HEK293 (cell line): ENCODE results near the gene SYTL3.
A peak's percentile ranks its signal among the peaks of the same experiment; 100 is the strongest.

Experiments
- CTCF ChIA-PET: fragments of 350-600 bp; formaldehyde crosslinking; extraction: SDS; loops from one replicate; lab custom pipeline; 2021; ENCODE audit warnings: antibody characterized with exemption; lab: Yijun Ruan, JAX
- POLR2A ChIA-PET: fragments of 300-600 bp; formaldehyde crosslinking; extraction: SDS; loops from one replicate; lab custom pipeline; 2020; ENCODE audit warnings: antibody characterized with exemption, inconsistent platforms; lab: Yijun Ruan, JAX
- H3K27ac ChIP-seq: fragments of 200-500 bp; sonication (Bioruptor generic); 2 replicates; pipeline ENCODE4 v1.5.1; 2014; ENCODE audit warnings: low read depth, low read length, control low read depth, inconsistent platforms; ENCODE audit errors: extremely low read depth
- H3K36me3 ChIP-seq, 2 experiments: fragments of 200-500 bp in 1 of 2; sonication (Bioruptor generic) in 1 of 2; 1 replicate in 1 of 2; 2 replicates in 1 of 2; pipeline ENCODE4 v1.5.1; 2014 to 2017; ENCODE audit warnings: inconsistent platforms in 2 of 2, low read length in 2 of 2; ENCODE audit not compliant: control insufficient read depth in 2 of 2, insufficient read depth in 1 of 2
- H3K4me1 ChIP-seq: fragments of 200-500 bp; sonication (Bioruptor generic); 2 replicates; pipeline ENCODE4 v1.5.1; 2014; ENCODE audit warnings: mild to moderate bottlenecking, low read length, inconsistent platforms; ENCODE audit not compliant: control insufficient read depth, insufficient read depth
- H3K4me3 ChIP-seq: 2 replicates; pipeline ENCODE4 v1.5.1; 2011; ENCODE audit warnings: low read depth, mild to moderate bottlenecking, control low read depth, low read length, moderate library complexity
- H3K9me3 ChIP-seq: fragments of 200-500 bp; sonication (Bioruptor generic); 2 replicates; pipeline ENCODE4 v1.5.1; 2014; ENCODE audit warnings: low read depth, low read length, inconsistent platforms; ENCODE audit not compliant: control insufficient read depth, insufficient read depth
- AEBP2 ChIP-seq: fragments of 450-650 bp; formaldehyde crosslinking; IDR thresholded peaks from 2 replicates; pipeline ENCODE4 v1.5.1; 2016; ENCODE audit warnings: missing biosample characterization, missing genetic modification characterization, borderline replicate concordance
- GLIS1 ChIP-seq: fragments of 450-650 bp; formaldehyde crosslinking; IDR thresholded peaks from 2 replicates; pipeline ENCODE4 v1.5.1; 2016; ENCODE audit warnings: missing biosample characterization, missing genetic modification characterization
- OVOL3 ChIP-seq: fragments of 450-650 bp; formaldehyde crosslinking; IDR thresholded peaks from 2 replicates; pipeline ENCODE4 v1.5.1; 2016; ENCODE audit warnings: missing biosample characterization, missing genetic modification characterization
- PRDM1 ChIP-seq: fragments of 450-650 bp; formaldehyde crosslinking; IDR thresholded peaks from 2 replicates; pipeline ENCODE4; 2016; ENCODE audit warnings: missing biosample characterization, missing genetic modification characterization
- SALL2 ChIP-seq: fragments of 450-650 bp; formaldehyde crosslinking; IDR thresholded peaks from 2 replicates; pipeline ENCODE4 v1.5.0; 2017; ENCODE audit warnings: missing biosample characterization, mild to moderate bottlenecking, missing genetic modification characterization, borderline replicate concordance
- ZBTB1 ChIP-seq: fragments of 450-650 bp; formaldehyde crosslinking; IDR thresholded peaks from 2 replicates; pipeline ENCODE4 v1.5.1; 2016; ENCODE audit warnings: missing biosample characterization, missing genetic modification characterization
- ZNF148 ChIP-seq: fragments of 450-650 bp; formaldehyde crosslinking; IDR thresholded peaks from 2 replicates; pipeline ENCODE4 v1.5.0; 2017; ENCODE audit warnings: missing biosample characterization, missing genetic modification characterization, borderline replicate concordance
- ZNF18 ChIP-seq: fragments of 450-650 bp; formaldehyde crosslinking; IDR thresholded peaks from 2 replicates; pipeline ENCODE4 v1.5.1; 2016; ENCODE audit warnings: missing biosample characterization, missing genetic modification characterization
- ZNF211 ChIP-seq: fragments of 450-650 bp; formaldehyde crosslinking; IDR thresholded peaks from 2 replicates; pipeline ENCODE4 v1.5.1; 2016; ENCODE audit warnings: low read depth, missing biosample characterization, missing genetic modification characterization
- ZNF239 ChIP-seq: fragments of 450-650 bp; formaldehyde crosslinking; IDR thresholded peaks from 2 replicates; pipeline ENCODE4 v1.5.1; 2016; ENCODE audit warnings: missing biosample characterization, missing genetic modification characterization
- ZNF274 ChIP-seq, 2 experiments: fragments of 200-500 bp in 1 of 2; fragments of 450-650 bp in 1 of 2; sonication (Bioruptor generic) in 1 of 2; formaldehyde crosslinking in 1 of 2; IDR thresholded peaks; 2 replicates each; pipeline versions ENCODE4 v1.5.1 to v1.6.1; 2014 to 2016; ENCODE audit warnings: borderline replicate concordance in 1 of 2, inconsistent platforms in 1 of 2, low read length in 1 of 2, missing biosample characterization in 1 of 2, missing genetic modification characterization in 1 of 2
- ZNF335 ChIP-seq: fragments of 450-650 bp; formaldehyde crosslinking; conservative IDR thresholded peaks from 2 replicates; pipeline ENCODE4 v1.5.1; 2016; ENCODE audit warnings: missing biosample characterization, missing genetic modification characterization
- ZNF341 ChIP-seq: fragments of 450-650 bp; formaldehyde crosslinking; IDR thresholded peaks from 2 replicates; pipeline ENCODE4; 2016; ENCODE audit warnings: low read depth, missing biosample characterization, missing genetic modification characterization
- ZNF366 ChIP-seq: fragments of 450-650 bp; formaldehyde crosslinking; conservative IDR thresholded peaks from 2 replicates; pipeline ENCODE4 v1.5.1; 2016; ENCODE audit warnings: missing biosample characterization, missing genetic modification characterization
- ZNF423 ChIP-seq: fragments of 450-650 bp; formaldehyde crosslinking; IDR thresholded peaks from 2 replicates; pipeline ENCODE4 v1.5.1; 2016; ENCODE audit warnings: missing biosample characterization, missing genetic modification characterization
- ZNF596 ChIP-seq: fragments of 450-650 bp; IDR thresholded peaks from 2 replicates; pipeline ENCODE4 v1.5.0; 2018; ENCODE audit warnings: missing biosample characterization, mild to moderate bottlenecking, missing genetic modification characterization, moderate library complexity
- ZNF629 ChIP-seq: fragments of 450-650 bp; formaldehyde crosslinking; IDR thresholded peaks from 2 replicates; pipeline ENCODE4 v1.5.1; 2017; ENCODE audit warnings: missing biosample characterization, missing genetic modification characterization
- ZNF658 ChIP-seq: fragments of 450-650 bp; formaldehyde crosslinking; IDR thresholded peaks from 2 replicates; pipeline ENCODE4; 2016; ENCODE audit warnings: missing biosample characterization, missing genetic modification characterization
- ZNF670 ChIP-seq: fragments of 450-650 bp; formaldehyde crosslinking; IDR thresholded peaks from 2 replicates; pipeline ENCODE4 v1.5.1; 2016; ENCODE audit warnings: missing biosample characterization, missing genetic modification characterization, low read depth
- ZNF837 ChIP-seq: fragments of 450-650 bp; formaldehyde crosslinking; IDR thresholded peaks from 2 replicates; pipeline ENCODE4 v1.5.1; 2016; ENCODE audit warnings: missing biosample characterization, missing genetic modification characterization
- ZNF843 ChIP-seq: fragments of 450-650 bp; formaldehyde crosslinking; IDR thresholded peaks from 2 replicates; pipeline ENCODE4 v1.5.1; 2016; ENCODE audit warnings: missing biosample characterization, missing genetic modification characterization
- ZSCAN16 ChIP-seq: fragments of 450-650 bp; formaldehyde crosslinking; IDR thresholded peaks from 2 replicates; pipeline ENCODE4 v1.5.1; 2016; ENCODE audit warnings: missing biosample characterization, missing genetic modification characterization
- ZSCAN23 ChIP-seq: fragments of 450-650 bp; formaldehyde crosslinking; IDR thresholded peaks from 2 replicates; pipeline ENCODE4 v1.5.1; 2016; ENCODE audit warnings: missing biosample characterization, missing genetic modification characterization
- ZXDB ChIP-seq: fragments of 450-650 bp; formaldehyde crosslinking; IDR thresholded peaks from 2 replicates; pipeline ENCODE4 v1.5.1; 2016; ENCODE audit warnings: missing biosample characterization, missing genetic modification characterization
- TF ChIP-seq, protein P1 (sequence below): sonication (generic); formaldehyde crosslinking; IDR thresholded peaks from 2 replicates; pipeline ENCODE4 v1.8.1; 2022; ENCODE audit warnings: mild to moderate bottlenecking, moderate library complexity, missing genetic modification reagents
- TF ChIP-seq, protein P2 (sequence below): fragments of 450-650 bp; formaldehyde crosslinking; IDR thresholded peaks from 2 replicates; pipeline ENCODE4 v1.5.1; 2016; ENCODE audit warnings: missing biosample characterization, missing genetic modification characterization

The SYTL3 gene

DNA sequence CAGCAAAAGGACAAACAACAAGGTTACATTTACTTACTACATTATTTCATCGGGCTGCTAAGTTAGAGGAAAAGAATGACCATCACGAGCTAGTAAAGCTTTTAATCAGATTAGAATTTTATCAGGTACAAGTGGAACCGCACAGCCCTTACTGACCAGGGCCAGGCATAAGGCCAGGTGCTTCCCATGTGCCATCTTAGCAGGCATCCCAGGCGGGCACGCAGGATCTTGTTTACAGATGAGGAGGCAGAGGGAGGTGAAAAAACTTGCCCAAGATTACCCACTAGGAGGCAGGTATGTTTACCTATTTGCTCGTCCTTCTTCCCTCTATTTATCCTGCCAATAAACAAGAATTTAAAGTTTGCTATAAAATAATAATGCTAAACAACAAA lies 158.6 kb downstream of the SYTL3 start:
- no peak overlapping the region for H3K27ac ChIP-seq
- peaks cover 27% of the 10 kb centered on the region; the same call in 1 of the 2 replicates for H3K4me1 ChIP-seq
- no peak overlapping the region for H3K4me3 ChIP-seq
- no peak for TF ChIP-seq AEBP2
- ChIA-PET CTCF (interaction anchor here (0.6 to 1.8 kb wide), 8 partner anchors 13 to 899 kb away, joined by 3 to 5 read pairs (median 3); no protein-coding TSS in a partner anchor), POLR2A (interaction anchor here (0.6 to 1.2 kb wide), 2 partner anchors 9 to 81 kb away, joined by 3 read pairs; no protein-coding TSS in a partner anchor)
- peaks cover 0 to 37% of the 10 kb centered on the region in 2 experiments; a peak in 2 of 3 replicates for H3K36me3 ChIP-seq
- no peaks in the 10 kb centered on the region for H3K9me3 ChIP-seq

GRCh38 chr6:158808941-158809678 lies 159.3 kb downstream of the SYTL3 start:
- Histone ChIP-seq H3K27ac (no peak overlapping the region), H3K36me3 (peaks cover 0 to 43% of the 10 kb centered on the region in 2 experiments; a peak in 2 of 3 replicates), H3K4me3 (no peak overlapping the region), H3K4me1 (peaks cover 24% of the 10 kb centered on the region; the same call in 1 of the 2 replicates), H3K9me3 (no peaks in the 10 kb centered on the region)
- ChIA-PET CTCF (interaction anchor here (0.6 to 1.8 kb wide), 10 partner anchors 14 to 325 kb away, joined by 3 to 5 read pairs (median 3); no protein-coding TSS in a partner anchor), POLR2A (interaction anchor here (0.6 to 0.8 kb wide), 2 partner anchors 10 to 80 kb away, joined by 3 to 4 read pairs; partner anchors contain the start of gene EZR)
- no peak for TF ChIP-seq ZNF274 (IDR thresholded peaks at IDR 0.05; ENCODE audit: low read length)
- no peak for TF ChIP-seq ZNF274 (tag by site-specific recombination; IDR thresholded peaks at IDR 0.05; ENCODE audit: borderline replicate concordance)
- no peak for TF ChIP-seq ZXDB (tag by site-specific recombination)
- TF ChIP-seq ZNF670 (tag by site-specific recombination), result no peak
- TF ChIP-seq, protein P1, sequence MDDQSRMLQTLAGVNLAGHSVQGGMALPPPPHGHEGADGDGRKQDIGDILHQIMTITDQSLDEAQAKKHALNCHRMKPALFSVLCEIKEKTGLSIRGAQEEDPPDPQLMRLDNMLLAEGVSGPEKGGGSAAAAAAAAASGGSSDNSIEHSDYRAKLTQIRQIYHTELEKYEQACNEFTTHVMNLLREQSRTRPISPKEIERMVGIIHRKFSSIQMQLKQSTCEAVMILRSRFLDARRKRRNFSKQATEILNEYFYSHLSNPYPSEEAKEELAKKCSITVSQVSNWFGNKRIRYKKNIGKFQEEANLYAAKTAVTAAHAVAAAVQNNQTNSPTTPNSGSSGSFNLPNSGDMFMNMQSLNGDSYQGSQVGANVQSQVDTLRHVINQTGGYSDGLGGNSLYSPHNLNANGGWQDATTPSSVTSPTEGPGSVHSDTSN, result no peak
- TF ChIP-seq PRDM1 (tag by site-specific recombination), result peak; percentile 71
- TF ChIP-seq ZNF366 (tag by site-specific recombination), result 0 out of 2 replicates have a peak, but pooled peaks have one; percentile 9
- no peak for TF ChIP-seq ZNF423 (tag by site-specific recombination)
- no peak for TF ChIP-seq ZNF211
- TF ChIP-seq ZNF18, result no peak
- TF ChIP-seq, protein P2, sequence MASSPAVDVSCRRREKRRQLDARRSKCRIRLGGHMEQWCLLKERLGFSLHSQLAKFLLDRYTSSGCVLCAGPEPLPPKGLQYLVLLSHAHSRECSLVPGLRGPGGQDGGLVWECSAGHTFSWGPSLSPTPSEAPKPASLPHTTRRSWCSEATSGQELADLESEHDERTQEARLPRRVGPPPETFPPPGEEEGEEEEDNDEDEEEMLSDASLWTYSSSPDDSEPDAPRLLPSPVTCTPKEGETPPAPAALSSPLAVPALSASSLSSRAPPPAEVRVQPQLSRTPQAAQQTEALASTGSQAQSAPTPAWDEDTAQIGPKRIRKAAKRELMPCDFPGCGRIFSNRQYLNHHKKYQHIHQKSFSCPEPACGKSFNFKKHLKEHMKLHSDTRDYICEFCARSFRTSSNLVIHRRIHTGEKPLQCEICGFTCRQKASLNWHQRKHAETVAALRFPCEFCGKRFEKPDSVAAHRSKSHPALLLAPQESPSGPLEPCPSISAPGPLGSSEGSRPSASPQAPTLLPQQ (tag by site-specific recombination), result peak; percentile 55; the same call in 1 of the 2 replicates
- TF ChIP-seq ZNF658 (tag by site-specific recombination), result no peak
- TF ChIP-seq ZNF837 (tag by site-specific recombination), result no peak
- TF ChIP-seq ZNF341 (tag by site-specific recombination), result no peak
- TF ChIP-seq ZNF629 (tag by site-specific recombination), result peak; percentile 47; the same call in 1 of the 2 replicates
- TF ChIP-seq SALL2, result no peak
- no peak for TF ChIP-seq OVOL3 (tag by site-specific recombination)
- TF ChIP-seq ZNF148, result no peak
- no peak for TF ChIP-seq GLIS1 (tag by site-specific recombination)
- TF ChIP-seq ZNF239 (tag by site-specific recombination), result no peak
- no peak for TF ChIP-seq ZSCAN16
- TF ChIP-seq ZNF335 (tag by site-specific recombination), result no peak
- TF ChIP-seq ZNF843 (tag by site-specific recombination), result no peak
- no peak for TF ChIP-seq ZNF596 (tag by site-specific recombination)
- TF ChIP-seq ZBTB1, result no peak
- no peak for TF ChIP-seq ZSCAN23 (tag by site-specific recombination)
